Measurements from ENCODE around the gene DESI2. TPM values are rescaled to one million over a fixed set of nuclear protein-coding genes. Genes with fewer than 3 reads are reported as not detected.
"Not testable (repeated sequence)": the region's sequence is repeated elsewhere in the genome, so short reads cannot be mapped to it uniquely, and the experiment has no call there.

DESI2 gene
- polyA plus RNA-seq, 4 donors, result 45.3 to 54.4 (median 51.8) TPM

DNA sequence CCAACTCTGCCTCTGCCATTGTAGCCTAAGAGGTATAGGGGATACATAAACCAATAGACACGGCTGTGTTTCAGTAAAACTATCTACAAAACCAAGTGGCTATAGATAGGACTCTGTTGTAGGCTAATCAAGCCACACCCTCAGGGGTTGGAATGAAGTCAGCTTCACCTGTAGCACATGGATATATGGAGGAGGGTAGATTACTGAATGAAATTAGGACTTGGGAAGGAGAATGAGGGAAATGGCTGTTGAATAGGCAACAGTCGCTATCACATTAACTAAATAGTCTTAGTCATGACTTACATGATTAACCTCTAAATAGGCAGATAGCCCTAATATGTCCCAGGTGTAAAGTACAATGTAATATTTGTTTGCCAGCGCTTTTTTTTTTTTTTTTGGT lies 49.7 kb downstream of the DESI2 start:
- DNase-seq (ENCODE audit: low read depth in 4 of 4, low spot score in 3 of 4), result no peak

- DNase-seq (ENCODE audit: low read depth in 4 of 4, low spot score in 3 of 4), result no peak
Observed at GRCh38 chr1:244704107-244704506, 51.2 kb downstream of the DESI2 start.

GRCh38 chr1:244705261-244706234 lies 52.6 kb downstream of the DESI2 start:
- DNase-seq (ENCODE audit: low read depth in 4 of 4, low spot score in 3 of 4), result no peak

GRCh38 chr1:244709076-244709475 lies 56.1 kb downstream of the DESI2 start:
- no peak for DNase-seq (ENCODE audit: low read depth in 4 of 4, low spot score in 3 of 4)

GRCh38 chr1:244709476-244710368 lies 56.8 kb downstream of the DESI2 start:
- no peak for DNase-seq (ENCODE audit: low read depth in 4 of 4, low spot score in 3 of 4)

GRCh38 chr1:244710474-244711062 lies 57.6 kb downstream of the DESI2 start:
- no peak for DNase-seq (ENCODE audit: low read depth in 4 of 4, low spot score in 3 of 4)

DNA sequence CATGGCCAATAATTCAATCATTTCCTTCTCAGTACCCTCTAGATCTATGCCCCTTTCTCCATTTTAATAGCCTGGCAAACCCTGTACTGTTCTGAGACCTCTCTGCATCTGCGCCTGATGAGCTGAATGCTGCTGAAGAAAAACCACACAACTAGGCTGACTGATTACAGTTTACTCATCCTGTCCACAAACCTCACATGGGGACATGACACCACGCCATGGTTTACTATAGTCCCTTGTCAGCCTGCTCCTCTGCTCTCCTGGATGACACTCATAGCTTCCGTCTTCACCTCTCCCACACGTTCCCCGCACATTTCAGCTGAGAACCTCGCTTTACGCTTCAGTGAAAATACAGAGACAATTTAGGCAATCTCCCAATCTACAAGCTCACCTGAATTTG lies 59.7 kb downstream of the DESI2 start:
- no peak for DNase-seq (ENCODE audit: low read depth in 4 of 4, low spot score in 3 of 4)

GRCh38 chr1:244713332-244713731 lies 60.4 kb downstream of the DESI2 start:
- DNase-seq (ENCODE audit: low read depth in 4 of 4, low spot score in 3 of 4), result no peak

GRCh38 chr1:244727871-244728474 lies 75.0 kb downstream of the DESI2 start:
- DNase-seq (ENCODE audit: low read depth in 4 of 4, low spot score in 3 of 4), result no peak

DNA sequence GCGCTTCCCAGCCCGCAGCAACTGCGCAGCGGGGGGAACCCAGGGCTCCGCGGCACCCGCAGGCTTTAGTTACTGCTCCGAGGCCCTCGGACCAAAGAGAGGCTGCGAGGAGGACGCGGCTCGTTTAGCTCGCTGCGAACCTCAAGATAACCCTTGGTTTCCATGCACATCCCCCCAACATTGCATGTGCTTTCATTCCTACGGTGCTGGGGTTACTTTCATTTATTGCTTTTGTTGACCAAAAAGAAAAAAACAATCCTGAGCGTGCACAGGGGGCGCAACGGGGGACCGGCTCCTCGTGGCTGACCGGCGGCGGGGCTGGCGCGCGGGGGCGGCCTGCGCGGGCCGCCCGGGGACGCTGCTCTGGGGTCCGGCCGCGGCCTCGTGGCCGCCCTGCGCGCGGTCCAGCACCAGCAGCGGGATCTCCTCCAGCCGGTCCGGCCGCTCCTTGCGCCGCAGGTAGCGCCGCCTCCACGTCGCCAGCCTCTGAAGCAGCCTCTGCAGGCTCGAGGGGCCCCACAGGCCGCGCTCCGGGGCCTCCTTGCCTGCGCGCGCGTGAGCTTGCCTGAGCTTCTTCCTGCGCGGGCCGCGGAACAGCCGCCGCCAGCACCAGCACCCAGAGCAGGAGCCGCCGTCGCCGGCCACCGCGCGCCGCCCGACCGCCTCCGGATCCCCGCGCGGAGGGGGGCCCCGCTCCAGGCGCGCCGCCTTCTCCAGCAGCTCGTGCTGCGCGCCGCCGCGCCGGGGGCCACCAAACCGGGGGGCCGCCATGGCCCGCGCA lies 77.4 kb downstream of the DESI2 start:
- DNase-seq (ENCODE audit: low read depth in 4 of 4, low spot score in 3 of 4), result peak in 3 of 4 donors; percentile 32 to 48 (median 34)

- DNase-seq (ENCODE audit: low read depth in 4 of 4, low spot score in 3 of 4), result peak in 3 of 4 donors; percentile 4 to 29 (median 7)
Observed at GRCh38 chr1:244730934-244731434, 78.1 kb downstream of the DESI2 start.

GRCh38 chr1:244731651-244732050 lies 78.7 kb downstream of the DESI2 start:
- DNase-seq (ENCODE audit: low read depth in 4 of 4, low spot score in 3 of 4), result no peak

DNA sequence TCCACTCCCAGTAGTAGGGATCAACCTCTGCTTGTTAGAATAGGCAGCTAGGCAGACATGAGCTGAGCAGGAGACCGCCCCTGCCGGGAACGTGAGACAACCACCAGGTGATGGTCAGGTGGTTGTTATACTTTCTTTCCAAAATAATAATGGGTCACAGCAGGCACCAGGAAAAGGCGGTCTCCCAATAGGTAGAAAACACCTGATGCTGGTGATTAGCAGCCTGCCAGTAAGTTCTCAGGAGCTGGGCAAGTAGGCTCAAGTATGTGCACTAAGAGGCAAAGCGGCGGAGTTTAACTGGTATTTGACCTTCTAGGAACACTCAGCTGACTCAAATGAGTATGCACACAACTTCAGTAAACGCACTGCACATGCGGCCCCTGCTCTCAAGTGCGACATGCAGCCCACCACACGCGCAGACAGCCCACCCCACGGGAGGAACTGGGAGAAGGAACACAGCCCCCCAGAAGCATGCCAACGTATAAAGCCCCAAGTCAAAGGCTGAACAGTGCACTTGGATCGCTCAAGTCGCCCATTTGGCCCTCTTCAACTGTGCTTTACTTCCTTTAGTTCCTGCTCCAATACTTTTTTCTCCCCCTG lies 80.0 kb downstream of the DESI2 start:
- DNase-seq (ENCODE audit: low read depth in 4 of 4, low spot score in 3 of 4), result no peak

GRCh38 chr1:244735404-244735803 lies 82.5 kb downstream of the DESI2 start:
- DNase-seq (ENCODE audit: low read depth in 4 of 4, low spot score in 3 of 4), result no peak

DNA sequence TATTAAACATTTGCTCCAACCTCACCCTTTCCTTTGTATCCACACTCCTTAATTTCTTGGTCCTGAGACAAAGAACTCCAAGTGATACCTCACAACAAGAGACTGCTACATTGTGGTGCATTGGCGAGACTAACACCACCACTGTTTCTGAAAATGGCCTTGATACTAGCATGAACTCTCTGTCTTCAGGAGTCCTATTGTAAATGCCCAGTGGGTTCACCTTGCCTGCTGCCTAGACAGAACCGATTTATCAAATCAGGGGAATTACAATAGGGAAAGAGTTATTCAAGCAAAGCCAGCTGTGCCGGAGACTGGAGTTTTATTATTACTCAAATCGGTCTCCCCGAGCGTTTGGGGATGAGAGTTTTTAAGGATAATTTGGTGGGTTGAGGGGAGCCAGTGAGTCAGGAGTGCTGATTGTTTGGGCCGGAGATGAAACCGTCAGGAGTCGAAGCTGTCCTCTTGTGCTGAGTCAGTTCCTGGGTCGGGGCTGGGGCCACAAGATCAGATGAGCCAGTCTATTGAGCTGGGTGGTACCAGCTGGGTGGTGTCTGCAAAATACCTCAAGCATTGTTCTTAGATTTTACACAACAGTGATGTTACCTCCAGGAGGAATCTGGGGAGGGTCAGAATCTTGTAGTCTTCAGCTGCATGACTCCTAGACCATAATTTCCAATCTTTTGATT lies 83.1 kb downstream of the DESI2 start:
- DNase-seq (ENCODE audit: low read depth in 4 of 4, low spot score in 3 of 4), result no peak

- DNase-seq (ENCODE audit: low read depth in 4 of 4, low spot score in 3 of 4), result not testable (repeated sequence)
Observed at GRCh38 chr1:244739140-244739539, 86.2 kb downstream of the DESI2 start.

GRCh38 chr1:244740027-244740617 lies 87.2 kb downstream of the DESI2 start:
- not testable (repeated sequence) for DNase-seq (ENCODE audit: low read depth in 4 of 4, low spot score in 3 of 4)

GRCh38 chr1:244741692-244742091 lies 88.8 kb downstream of the DESI2 start:
- DNase-seq (ENCODE audit: low read depth in 4 of 4, low spot score in 3 of 4), result no peak
